ENCODE results near the gene RRAD. TPM values are rescaled to one million over a fixed set of nuclear protein-coding genes. Genes with fewer than 3 reads are reported as not detected.
A peak's percentile ranks its signal among the peaks of the same experiment; 100 is the strongest.

RRAD gene
- total and polyA plus RNA-seq, 11 donors = 57.5 to 298 (median 152) TPM

DNA sequence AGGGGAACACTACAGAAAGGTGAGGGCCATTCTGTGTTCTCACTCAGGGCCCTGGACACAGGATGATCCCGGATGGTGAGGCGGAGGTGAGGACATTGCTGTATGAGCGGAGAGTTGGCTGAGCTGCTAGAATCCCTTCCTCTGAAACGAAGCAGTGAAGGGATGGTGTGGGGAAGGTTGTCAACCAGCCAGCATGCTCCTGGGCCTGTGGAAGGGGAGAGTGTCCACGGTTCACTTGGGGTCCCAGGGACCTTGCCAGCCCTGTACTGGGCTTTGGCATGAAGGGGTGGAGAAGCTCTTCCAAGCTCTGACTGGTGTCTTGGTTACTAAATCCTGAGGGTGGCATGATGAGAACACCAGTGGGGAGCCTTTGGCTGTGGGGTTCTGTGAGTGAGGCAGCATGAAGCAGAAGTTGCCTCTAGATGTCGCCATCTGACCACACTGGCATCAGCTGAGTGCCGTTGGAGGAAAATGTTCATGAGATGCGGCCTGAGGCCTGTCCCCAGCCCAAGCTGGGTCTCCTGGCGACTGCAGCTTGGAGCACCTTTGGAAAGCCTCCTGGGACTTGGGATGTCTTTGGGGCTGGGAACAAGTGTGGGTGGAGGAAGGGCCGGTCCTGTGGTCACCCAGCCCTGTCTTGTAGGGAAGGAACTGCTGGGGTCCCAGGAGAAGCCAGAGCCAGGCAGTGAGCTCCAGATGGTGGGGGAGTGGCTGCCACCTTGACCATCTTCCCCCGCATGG lies 30.2 kb downstream of the RRAD start:
- Histone ChIP-seq H3K36me3 (peaks cover 0 to 4% (median 0%) of the 10 kb centered on the region in 9 donors), H3K9me3 (no peaks in the 10 kb centered on the region), H3K27me3 (no peaks in the 10 kb centered on the region), H3K27ac (peak overlapping the region in 5 of 12 donors; percentile 27 to 67 (median 52)), H3K4me1 (peaks cover 0 to 27% (median 17%) of the 10 kb centered on the region in 12 donors), H3K4me3 (no peak overlapping the region)
- 38 to 44% (median 40%) methylated on average over 11 of the region's 11 CpGs for WGBS, 4 donors
- DNase-seq (peak in 4 of 5 donors; percentile 70 to 76 (median 72)), ATAC-seq (peak; percentile 58 to 77 (median 73))
- intact Hi-C loops (cut with DNase I) = loop anchor here in 6 of 10 donors (2.0 to 10.0 kb wide), 6 partner anchors 37 to 260 kb away; partner anchors contain the start of genes B3GNT9 (in 4 of the 6), FBXL8 (in 4 of the 6), TRADD (in 4 of the 6) and CES2 (in 1 of the 6)
- TF ChIP-seq, protein P1, sequence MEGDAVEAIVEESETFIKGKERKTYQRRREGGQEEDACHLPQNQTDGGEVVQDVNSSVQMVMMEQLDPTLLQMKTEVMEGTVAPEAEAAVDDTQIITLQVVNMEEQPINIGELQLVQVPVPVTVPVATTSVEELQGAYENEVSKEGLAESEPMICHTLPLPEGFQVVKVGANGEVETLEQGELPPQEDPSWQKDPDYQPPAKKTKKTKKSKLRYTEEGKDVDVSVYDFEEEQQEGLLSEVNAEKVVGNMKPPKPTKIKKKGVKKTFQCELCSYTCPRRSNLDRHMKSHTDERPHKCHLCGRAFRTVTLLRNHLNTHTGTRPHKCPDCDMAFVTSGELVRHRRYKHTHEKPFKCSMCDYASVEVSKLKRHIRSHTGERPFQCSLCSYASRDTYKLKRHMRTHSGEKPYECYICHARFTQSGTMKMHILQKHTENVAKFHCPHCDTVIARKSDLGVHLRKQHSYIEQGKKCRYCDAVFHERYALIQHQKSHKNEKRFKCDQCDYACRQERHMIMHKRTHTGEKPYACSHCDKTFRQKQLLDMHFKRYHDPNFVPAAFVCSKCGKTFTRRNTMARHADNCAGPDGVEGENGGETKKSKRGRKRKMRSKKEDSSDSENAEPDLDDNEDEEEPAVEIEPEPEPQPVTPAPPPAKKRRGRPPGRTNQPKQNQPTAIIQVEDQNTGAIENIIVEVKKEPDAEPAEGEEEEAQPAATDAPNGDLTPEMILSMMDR (IDR thresholded peaks at IDR 0.05) = peak; percentile 73 to 87 (median 81)
- TF ChIP-seq POLR2A (IDR thresholded peaks at IDR 0.05) = no peak

DNA sequence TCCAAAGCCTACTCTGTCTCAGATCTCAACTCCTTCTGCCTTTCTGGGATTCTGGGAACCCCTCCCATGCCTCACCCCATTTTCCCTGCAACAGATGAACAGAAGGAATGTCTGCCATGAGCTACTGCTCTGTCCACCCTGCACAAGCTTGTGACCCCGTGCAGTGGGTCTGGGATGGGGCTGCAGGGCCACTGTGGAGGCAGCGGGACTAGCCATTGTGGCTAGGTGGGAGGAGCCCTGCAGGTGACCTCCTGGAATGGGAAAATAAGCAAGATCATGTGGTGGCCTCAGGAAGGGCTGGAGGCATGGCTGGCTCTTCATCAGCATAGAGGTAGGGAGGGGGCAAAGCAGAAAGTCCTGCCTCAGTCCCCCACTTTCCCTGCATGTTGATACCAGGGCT lies 31.3 kb downstream of the RRAD start:
- DNase-seq = no peak
- WGBS, 4 donors = 71 to 90% (median 76%) methylated on average over 1 to 2 of the region's 2 CpGs
- ATAC-seq = peak in 1 of 4 donors; percentile 5
- H3K4me1 ChIP-seq = peaks cover 0 to 16% (median 6%) of the 10 kb centered on the region in 12 donors
- no peak overlapping the region for H3K4me3 ChIP-seq
- TF ChIP-seq, protein P1 (IDR thresholded peaks at IDR 0.05) = no peak
- no peak for TF ChIP-seq POLR2A (IDR thresholded peaks at IDR 0.05)
- intact Hi-C loops (cut with DNase I) = loop anchor here in 5 of 10 donors (2.0 to 10.0 kb wide), 3 partner anchors 51 to 261 kb away; partner anchors contain the start of genes B3GNT9 (in 4 of the 5), FBXL8 (in 4 of the 5) and TRADD (in 4 of the 5)
- no peaks in the 10 kb centered on the region for H3K27me3 ChIP-seq
- H3K36me3 ChIP-seq = peaks cover 0 to 4% (median 0%) of the 10 kb centered on the region in 9 donors
- no peaks in the 10 kb centered on the region for H3K9me3 ChIP-seq
- no peak overlapping the region for H3K27ac ChIP-seq

DNA sequence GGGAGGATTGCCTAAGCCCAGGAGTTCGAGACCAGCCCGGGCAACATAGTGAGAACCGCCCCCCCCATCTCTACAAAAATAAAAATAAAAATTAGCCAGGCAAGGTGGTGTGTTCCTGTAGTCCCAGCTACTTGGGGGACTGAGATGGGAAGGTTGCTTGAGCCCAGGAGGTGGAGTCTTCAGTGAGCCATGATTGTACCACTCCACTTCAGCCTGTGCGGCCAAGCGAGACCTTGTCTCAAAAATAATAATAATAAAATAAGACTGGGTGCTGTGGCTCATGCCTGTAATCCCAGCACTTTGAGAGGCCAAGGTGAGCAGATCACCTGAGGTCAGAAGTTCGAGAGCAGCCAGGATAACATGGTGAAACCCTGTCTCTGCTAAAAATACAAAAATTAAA lies 33.5 kb downstream of the RRAD start:
- 90 to 97% (median 90%) methylated on average over 6 of the region's 6 CpGs for WGBS, 4 donors
- peaks cover 0 to 7% (median under 1%) of the 10 kb centered on the region in 9 donors for H3K36me3 ChIP-seq
- ATAC-seq = no peak
- no peak for DNase-seq
- no peaks in the 10 kb centered on the region for H3K27me3 ChIP-seq
- intact Hi-C loops (cut with DNase I) = loop anchor here in 5 of 10 donors (10.0 kb wide), 2 partner anchors 53 to 263 kb away; partner anchors contain the start of genes B3GNT9 (in 4 of the 5), FBXL8 (in 4 of the 5) and TRADD (in 4 of the 5)
- no peak for TF ChIP-seq POLR2A (IDR thresholded peaks at IDR 0.05)
- TF ChIP-seq, protein P1 (IDR thresholded peaks at IDR 0.05) = no peak
- H3K9me3 ChIP-seq = no peaks in the 10 kb centered on the region
- H3K4me1 ChIP-seq = peaks cover 0 to 7% (median 0%) of the 10 kb centered on the region in 12 donors
- no peak overlapping the region for H3K27ac ChIP-seq
- H3K4me3 ChIP-seq = no peak overlapping the region

DNA sequence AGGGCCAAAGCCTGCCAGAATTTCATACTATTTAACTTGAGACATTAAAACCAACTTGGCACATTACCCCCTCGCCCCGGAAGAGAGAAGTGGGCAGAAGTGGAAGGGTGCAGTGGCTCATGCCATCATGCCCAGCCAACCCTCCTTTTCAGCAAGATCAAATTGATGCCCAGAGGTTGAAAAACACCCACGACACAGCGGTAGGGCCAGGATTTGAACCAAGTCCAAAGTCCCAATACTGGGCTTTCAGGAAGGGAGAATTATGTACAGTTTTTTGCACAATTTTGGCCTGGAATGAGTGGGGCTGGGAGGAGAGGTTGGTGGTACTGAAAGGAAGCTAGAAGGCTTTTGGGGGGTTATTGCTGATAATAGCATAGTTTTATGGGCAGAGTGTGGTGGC lies 34.0 kb downstream of the RRAD start:
- Histone ChIP-seq H3K36me3 (peaks cover 0 to 10% (median 4%) of the 10 kb centered on the region in 9 donors), H3K27ac (no peak overlapping the region), H3K4me3 (no peak overlapping the region), H3K9me3 (no peaks in the 10 kb centered on the region), H3K4me1 (peaks cover 0 to 7% (median 0%) of the 10 kb centered on the region in 12 donors), H3K27me3 (no peaks in the 10 kb centered on the region)
- intact Hi-C loops (cut with DNase I) = loop anchor here in 5 of 10 donors (10.0 kb wide), 2 partner anchors 53 to 263 kb away; partner anchors contain the start of genes B3GNT9 (in 4 of the 5), FBXL8 (in 4 of the 5) and TRADD (in 4 of the 5)
- ATAC-seq (no peak), DNase-seq (no peak)
- 88 to 95% (median 92%) methylated on average over 4 of the region's 4 CpGs for WGBS, 4 donors
- TF ChIP-seq, protein P1 (IDR thresholded peaks at IDR 0.05) = no peak
- no peak for TF ChIP-seq POLR2A (IDR thresholded peaks at IDR 0.05)

Measured in heart left ventricle (tissue), 16 donors.